ENCODE measurements around the gene LNP1.

Gene LNP1

DNA sequence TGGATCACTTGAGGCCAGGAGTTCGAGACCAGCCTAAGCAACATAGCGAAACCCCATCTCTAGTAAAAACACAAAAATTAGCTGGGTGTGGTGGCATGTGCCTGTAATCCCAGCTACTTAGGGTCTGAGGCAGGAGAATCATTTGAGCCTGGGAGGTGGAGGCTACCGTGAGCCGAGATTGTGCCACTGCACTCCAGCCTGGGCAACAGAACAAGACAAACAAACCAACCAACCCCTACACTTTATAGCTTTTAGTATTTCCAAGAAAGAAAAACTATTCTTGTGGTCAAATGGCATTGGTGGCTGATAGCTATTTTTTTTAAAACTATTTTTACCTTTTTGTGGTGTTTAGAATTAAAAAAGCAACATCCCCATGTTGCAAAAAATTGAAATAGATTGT lies 98.3 kb downstream of the LNP1 start:
- Histone ChIP-seq H3K4me3 (ENCODE audit: low read length) (no peak overlapping the region), H3K27ac (ENCODE audit: low read length) (no peak overlapping the region), H3K36me3 (ENCODE audit: control insufficient read depth, insufficient read depth, low read length) (no peaks in the 10 kb centered on the region), H3K27me3 (ENCODE audit: control insufficient read depth, insufficient read depth, low read length) (no peaks in the 10 kb centered on the region), H3K9me3 (ENCODE audit: control insufficient read depth, insufficient read depth, low read length) (no peaks in the 10 kb centered on the region), H3K4me1 (ENCODE audit: control insufficient read depth, insufficient read depth, low read length) (peaks cover 3% of the 10 kb centered on the region)
- no peak for DNase-seq (ENCODE audit: low read depth, low spot score)
- no CpG with 5 or more reads among the region's 4 CpGs for WGBS (ENCODE audit: insufficient coverage, insufficient read length)

DNA sequence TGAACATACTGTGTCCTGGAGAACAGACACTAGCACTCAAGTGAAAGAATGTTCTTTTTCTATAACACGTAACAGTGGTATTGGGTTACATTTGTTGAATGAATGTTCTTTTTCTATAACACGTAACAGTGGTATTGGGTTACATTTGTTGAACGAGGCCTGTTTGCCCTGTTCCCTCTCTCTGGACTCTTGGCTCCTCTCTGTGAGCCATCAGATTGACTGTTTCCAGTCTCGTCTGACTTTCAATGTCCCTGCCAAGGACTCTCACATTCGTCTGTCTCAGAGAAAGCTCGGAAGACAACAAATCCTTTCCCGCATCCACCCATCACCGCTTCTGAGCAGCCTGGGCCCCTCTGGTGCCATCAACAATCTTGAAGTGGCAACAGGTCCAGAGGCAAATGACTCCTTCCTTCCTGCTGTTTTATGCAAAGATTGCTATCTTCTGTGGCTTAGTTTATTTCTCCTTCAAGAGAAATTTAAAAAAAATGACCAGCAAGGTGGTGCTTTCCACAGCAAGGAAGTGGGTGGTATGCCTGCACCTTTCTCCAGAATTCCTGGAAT lies 99.1 kb downstream of the LNP1 start:
- Histone ChIP-seq H3K4me3 (ENCODE audit: low read length) (no peak overlapping the region), H3K4me1 (ENCODE audit: control insufficient read depth, insufficient read depth, low read length) (peaks cover 3% of the 10 kb centered on the region), H3K9me3 (ENCODE audit: control insufficient read depth, insufficient read depth, low read length) (no peaks in the 10 kb centered on the region), H3K27me3 (ENCODE audit: control insufficient read depth, insufficient read depth, low read length) (no peaks in the 10 kb centered on the region), H3K27ac (ENCODE audit: low read length) (no peak overlapping the region), H3K36me3 (ENCODE audit: control insufficient read depth, insufficient read depth, low read length) (no peaks in the 10 kb centered on the region)
- DNase-seq (ENCODE audit: low read depth, low spot score), result no peak
- no CpG with 5 or more reads among the region's 8 CpGs for WGBS (ENCODE audit: insufficient coverage, insufficient read length)

- no peaks in the 10 kb centered on the region for H3K27me3 ChIP-seq (ENCODE audit: control insufficient read depth, insufficient read depth, low read length)
- H3K4me1 ChIP-seq (ENCODE audit: control insufficient read depth, insufficient read depth, low read length), result peaks cover 3% of the 10 kb centered on the region
- H3K27ac ChIP-seq (ENCODE audit: low read length), result no peak overlapping the region
- DNase-seq (ENCODE audit: low read depth, low spot score), result no peak
- no peaks in the 10 kb centered on the region; the same call in 1 of the 2 replicates for H3K9me3 ChIP-seq (ENCODE audit: control insufficient read depth, insufficient read depth, low read length)
- H3K4me3 ChIP-seq (ENCODE audit: low read length), result no peak overlapping the region
- WGBS (ENCODE audit: insufficient coverage, insufficient read length), result no CpG with 5 or more reads among the region's 1 CpG
- H3K36me3 ChIP-seq (ENCODE audit: control insufficient read depth, insufficient read depth, low read length), result no peaks in the 10 kb centered on the region
Observed at GRCh38 chr3:100503448-100503847, 102.1 kb downstream of the LNP1 start.

All from iPS DF 6.9 (cell line).